Right lobe of liver (tissue), 4 donors: ENCODE data around the gene APOA1.

ENCODE experiments used
- POLR2A ChIP-seq: fragments of 450-650 bp; IDR thresholded peaks from one replicate; pipeline ENCODE4 v1.6.1; 2017; ENCODE audit warnings: antibody characterized with exemption, mild to moderate bottlenecking
- TF ChIP-seq, protein P1 (sequence below), 4 donors: fragments of 200-600 bp in 3 of 4; fragments of 450-650 bp in 1 of 4; IDR thresholded peaks; one replicate each; pipeline versions ENCODE4 v1.5.1 to v1.8.0; 2016 to 2022; ENCODE audit warnings: antibody characterized with exemption in 4 of 4, mild to moderate bottlenecking in 2 of 4
- donor health status: DM: no; HTN: no; CAD: no.
- donor health status: DM: no; HTN: no; CAD: no.
- donor health status: DM: no; HTN: yes; CAD: no.

DNA sequence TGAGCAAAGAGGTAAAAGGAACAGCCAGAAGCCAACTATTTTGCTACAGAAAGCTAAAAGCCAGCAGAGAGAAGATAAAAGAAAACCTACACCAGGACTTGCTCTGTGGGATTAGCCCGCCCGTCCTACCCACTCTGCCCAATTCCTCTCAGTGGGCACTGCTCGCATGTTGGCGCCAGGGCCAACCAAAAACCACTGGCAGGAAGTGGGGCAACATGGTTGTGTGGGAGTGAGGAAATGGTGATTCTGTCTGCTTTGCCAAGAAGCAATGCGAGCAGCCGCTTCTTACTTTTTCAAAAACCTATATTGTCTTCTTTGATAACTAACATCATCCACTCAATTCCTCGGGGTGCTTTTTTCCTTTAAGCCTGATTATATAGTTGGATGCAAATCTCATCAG lies 14.2 kb upstream of the APOA1 start:
- TF ChIP-seq, protein P1, sequence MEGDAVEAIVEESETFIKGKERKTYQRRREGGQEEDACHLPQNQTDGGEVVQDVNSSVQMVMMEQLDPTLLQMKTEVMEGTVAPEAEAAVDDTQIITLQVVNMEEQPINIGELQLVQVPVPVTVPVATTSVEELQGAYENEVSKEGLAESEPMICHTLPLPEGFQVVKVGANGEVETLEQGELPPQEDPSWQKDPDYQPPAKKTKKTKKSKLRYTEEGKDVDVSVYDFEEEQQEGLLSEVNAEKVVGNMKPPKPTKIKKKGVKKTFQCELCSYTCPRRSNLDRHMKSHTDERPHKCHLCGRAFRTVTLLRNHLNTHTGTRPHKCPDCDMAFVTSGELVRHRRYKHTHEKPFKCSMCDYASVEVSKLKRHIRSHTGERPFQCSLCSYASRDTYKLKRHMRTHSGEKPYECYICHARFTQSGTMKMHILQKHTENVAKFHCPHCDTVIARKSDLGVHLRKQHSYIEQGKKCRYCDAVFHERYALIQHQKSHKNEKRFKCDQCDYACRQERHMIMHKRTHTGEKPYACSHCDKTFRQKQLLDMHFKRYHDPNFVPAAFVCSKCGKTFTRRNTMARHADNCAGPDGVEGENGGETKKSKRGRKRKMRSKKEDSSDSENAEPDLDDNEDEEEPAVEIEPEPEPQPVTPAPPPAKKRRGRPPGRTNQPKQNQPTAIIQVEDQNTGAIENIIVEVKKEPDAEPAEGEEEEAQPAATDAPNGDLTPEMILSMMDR (IDR thresholded peaks at IDR 0.05), result no peak
- TF ChIP-seq POLR2A, result no peak
